SW 1271 (cell line): ENCODE measurements around the gene PPFIA4.

Source experiments
- DNase-seq, 2 experiments: peaks; one replicate each; lab custom pipeline; 2025; lab: John Stamatoyannopoulos, UW

Gene PPFIA4

GRCh38 chr1:203126866-203127665 is 100.8 kb downstream of the PPFIA4 start:
- DNase-seq = no peak

GRCh38 chr1:203127666-203128430 is 101.6 kb downstream of the PPFIA4 start, which contains the start of gene ADORA1:
Gene ADORA1 (plus strand): TSS chr1:203127726. CDS start chr1:203128842, 1,116 bp downstream.
- DNase-seq = no peak

GRCh38 chr1:203128431-203128715 is 102.1 kb downstream of the PPFIA4 start:
- DNase-seq = no peak
